HG02938 (cell line): ENCODE measurements around the gene SLC30A4.
"Not testable (repeated sequence)": the region's sequence is repeated elsewhere in the genome, so short reads cannot be mapped to it uniquely, and the experiment has no call there.

Experiments used
- ATAC-seq: cut with Tn5 transposase; IDR thresholded peaks from one replicate; pipeline ENCODE4 v1.9.1; 2021; ENCODE audit warnings: mild to moderate bottlenecking, moderate library complexity; ENCODE audit not compliant: unreplicated experiment

Gene SLC30A4

GRCh38 chr15:45510758-45511280, 11.7 kb downstream of the SLC30A4 start:
- no peak for ATAC-seq

DNA sequence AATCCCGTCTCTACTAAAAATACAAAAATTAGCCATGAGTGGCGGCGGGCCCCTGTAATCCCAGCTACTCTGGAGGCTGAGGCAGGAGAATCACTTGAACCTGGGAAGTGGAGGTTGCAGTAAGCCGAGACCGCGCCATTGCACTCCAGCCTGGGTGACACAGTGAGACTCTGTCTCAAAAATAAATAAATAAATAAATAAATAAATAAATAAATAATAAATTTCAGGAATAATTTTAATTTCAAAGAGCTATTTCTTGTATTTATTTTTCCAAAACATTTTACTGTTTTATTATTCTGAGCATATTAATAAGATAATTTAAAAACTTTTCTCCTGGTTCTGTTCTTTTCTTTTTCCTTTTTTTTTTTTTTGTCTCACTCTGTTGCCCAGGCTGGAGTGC, 15.4 kb downstream of the SLC30A4 start:
- not testable (repeated sequence) for ATAC-seq

DNA sequence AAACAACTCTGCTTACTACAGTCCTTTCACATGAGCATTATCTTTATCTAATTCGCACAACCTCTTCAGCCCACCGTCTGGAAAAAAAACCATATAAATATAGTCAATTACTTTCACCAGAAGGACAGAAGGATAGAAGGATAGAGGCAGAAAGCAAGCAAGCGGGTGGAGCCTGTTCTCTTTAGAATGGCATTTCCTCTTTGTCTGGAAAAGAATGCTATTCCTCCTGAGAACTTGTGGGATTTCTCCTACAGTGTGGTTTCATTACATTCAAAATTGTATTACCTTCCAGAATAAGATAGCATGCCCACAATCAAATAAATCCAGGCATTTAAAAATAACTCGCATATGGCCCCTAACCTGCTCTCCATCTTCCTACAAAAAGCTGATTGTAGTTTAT, 23.1 kb downstream of the SLC30A4 start:
- ATAC-seq, result no peak

- ATAC-seq, result no peak
Measured at GRCh38 chr15:45498701-45499100, 23.9 kb downstream of the SLC30A4 start.

GRCh38 chr15:45497261-45497660, 25.3 kb downstream of the SLC30A4 start:
- no peak for ATAC-seq

GRCh38 chr15:45496658-45497057, 25.9 kb downstream of the SLC30A4 start:
- ATAC-seq, result no peak

GRCh38 chr15:45495588-45495987, 27.0 kb downstream of the SLC30A4 start:
- no peak for ATAC-seq

GRCh38 chr15:45489690-45490238, 32.8 kb downstream of the SLC30A4 start:
- no peak for ATAC-seq

DNA sequence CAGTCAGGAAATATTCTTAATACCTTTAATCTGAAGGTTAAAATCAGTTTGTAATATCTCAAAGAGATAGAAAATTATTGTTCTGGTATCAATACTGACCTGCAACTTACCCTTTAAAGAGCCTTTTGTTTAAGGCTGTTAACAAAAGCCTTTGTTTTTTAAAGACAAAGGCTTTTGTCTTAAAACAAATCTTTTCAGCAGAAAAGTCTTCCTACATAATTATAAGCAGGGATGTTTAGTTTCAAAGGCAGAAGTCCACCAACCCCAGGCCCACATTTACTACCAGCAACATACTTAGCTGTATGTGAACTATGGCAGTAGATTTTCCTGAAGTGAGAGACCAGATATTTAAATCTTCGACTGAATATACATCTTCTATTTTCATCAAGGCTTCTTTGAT, 36.2 kb downstream of the SLC30A4 start:
- no peak for ATAC-seq

DNA sequence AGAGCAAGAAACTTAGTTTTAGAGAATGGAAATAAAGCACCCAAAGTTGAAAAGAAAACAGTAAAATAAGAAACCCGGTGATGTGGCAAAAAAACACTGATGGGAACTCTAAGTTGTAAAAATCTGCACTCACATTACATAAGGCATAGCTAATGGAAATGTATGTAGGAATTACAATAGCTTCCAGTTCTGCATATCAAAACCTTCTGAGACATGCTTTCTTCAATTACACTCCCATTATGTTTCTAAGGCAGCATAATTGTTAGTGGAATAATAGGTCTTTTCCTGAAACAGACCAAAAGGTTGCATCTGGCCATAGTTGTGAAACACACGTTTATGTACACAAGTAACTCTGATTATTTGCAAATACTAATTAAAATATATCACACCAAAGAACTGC, 41.4 kb downstream of the SLC30A4 start:
- ATAC-seq, result no peak

- no peak for ATAC-seq
Measured at GRCh38 chr15:45476410-45476809, 46.1 kb downstream of the SLC30A4 start.

DNA sequence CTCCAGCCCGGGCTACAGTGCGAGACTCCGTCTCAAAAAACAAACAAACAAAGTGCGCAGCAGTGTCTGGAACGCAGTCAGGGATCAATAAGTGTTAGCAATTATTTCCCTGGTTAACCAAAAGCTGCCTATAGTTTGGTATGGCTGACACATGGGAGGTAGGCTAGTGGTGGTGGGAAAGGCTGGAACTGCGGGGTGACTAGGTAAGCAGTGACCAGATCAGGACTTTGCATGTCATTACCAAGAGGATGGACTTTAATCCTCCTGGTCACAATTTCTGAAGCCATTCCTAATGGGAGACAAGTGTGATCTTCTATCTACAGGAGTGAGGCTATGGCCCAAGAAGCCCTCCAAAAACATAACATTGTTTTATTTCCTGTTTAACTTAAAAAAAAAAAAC, 47.8 kb downstream of the SLC30A4 start:
- no peak for ATAC-seq

- no peak for ATAC-seq
Measured at GRCh38 chr15:45473068-45473467, 49.5 kb downstream of the SLC30A4 start.

GRCh38 chr15:45471151-45471550, 51.4 kb downstream of the SLC30A4 start:
- ATAC-seq, result no peak

DNA sequence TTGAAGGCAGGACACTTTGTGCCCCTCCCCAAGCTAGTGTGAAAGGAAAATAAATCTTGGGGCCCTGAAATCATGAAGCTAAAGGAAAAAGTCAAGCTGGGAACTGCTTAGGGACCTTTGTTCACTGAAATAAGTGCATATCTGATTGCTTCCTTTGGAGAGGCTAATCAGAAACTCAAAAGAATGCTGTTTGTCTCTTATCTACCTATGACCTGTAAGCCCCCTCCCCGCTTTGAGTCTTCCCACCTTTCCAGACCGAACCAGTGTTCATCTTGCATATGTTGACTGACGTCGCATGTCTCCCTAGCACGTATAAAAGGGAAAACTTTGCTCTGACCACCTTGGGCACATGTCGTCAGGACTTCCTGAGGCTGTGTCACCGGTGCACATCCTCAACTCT, 53.1 kb downstream of the SLC30A4 start:
- no peak for ATAC-seq

GRCh38 chr15:45469027-45469426, 53.5 kb downstream of the SLC30A4 start:
- ATAC-seq, result no peak

- ATAC-seq, result no peak
Measured at GRCh38 chr15:45468294-45468693, 54.3 kb downstream of the SLC30A4 start.

GRCh38 chr15:45458746-45459403, 63.7 kb downstream of the SLC30A4 start:
- ATAC-seq, result no peak

DNA sequence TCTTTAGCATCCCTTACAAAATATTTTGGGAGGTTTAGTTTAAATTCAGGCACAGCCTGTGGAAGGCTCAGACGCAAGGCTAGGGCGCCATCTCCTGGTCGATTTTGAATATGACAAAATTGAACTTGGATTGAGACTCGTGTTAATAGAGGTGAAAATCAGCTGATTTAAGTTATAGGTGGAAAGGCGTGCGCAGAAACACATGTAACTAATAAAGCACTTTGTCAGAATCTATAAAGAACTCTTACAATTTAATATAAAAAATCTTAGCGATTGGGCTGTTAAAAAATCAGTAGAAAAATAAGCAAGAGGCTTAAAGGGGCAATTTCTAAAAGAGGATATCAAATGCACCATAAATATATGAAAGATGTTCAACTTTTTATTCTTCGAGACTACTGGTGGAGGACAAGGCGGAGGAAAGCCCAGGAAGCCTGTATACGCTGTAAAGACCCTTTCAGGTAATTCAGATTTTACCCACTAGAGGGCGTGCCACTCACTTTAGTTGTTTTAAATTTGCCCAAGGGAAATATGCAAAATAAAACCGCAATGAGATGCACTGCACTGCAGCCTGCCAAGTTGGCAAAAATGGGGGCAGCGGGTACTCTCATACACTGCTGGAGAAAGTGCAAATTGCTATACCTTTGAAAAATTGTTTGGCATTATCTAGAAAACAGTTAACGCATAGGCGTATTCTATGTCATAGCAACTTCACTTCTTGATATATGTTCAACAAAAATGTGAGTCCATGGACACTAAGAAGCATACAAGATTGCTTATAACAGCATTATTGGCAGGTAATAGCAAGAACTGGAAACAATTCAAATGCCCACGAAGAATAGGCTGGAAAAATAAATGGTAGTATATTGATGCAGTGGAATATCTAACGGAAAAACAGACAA, 64.7 kb downstream of the SLC30A4 start:
- peak; percentile 61 for ATAC-seq

GRCh38 chr15:45457220-45457619, 65.3 kb downstream of the SLC30A4 start:
- ATAC-seq, result no peak

DNA sequence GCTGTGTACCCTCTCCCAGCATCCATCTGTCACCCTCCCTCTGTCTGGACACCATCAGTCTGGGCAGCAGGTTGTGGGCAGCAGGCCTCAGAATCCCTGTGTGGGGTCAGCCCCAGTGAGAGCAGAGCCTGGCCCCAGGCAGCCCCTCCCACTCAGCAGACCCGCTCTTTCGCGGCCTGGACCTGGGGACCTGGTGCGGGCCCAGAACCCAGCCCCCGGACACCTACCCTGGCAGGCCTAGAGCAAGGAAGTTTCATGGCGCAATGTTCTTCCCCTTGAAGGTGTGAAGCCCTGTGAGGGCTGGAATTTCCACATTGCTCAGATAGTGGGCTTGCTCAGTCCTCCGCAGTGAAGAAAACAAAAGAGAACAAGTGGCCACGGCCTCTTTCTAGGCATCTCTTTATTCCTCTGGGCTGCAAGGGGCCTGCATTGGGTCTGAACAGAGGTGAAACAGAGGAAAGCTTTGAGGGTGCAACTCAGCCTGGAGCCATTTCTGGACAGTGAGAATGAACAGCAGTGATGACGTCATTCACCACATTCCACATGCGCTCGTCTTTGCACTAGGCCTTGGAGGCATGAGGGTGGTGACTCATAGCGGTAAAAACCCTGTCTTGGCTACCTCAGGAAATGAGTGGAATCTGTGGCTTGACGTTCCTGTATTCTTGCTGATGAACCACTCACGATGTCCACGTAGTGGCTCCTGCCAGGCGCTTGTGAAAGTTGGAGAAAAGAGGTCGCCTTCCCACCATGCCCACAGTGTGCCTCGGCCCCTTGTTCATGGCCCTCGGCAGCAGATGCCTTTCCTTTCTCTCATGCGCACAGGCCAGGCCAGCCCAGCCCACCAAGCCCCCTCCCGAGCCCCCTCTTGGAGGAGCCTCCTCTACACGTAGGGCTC, 66.1 kb downstream of the SLC30A4 start:
- ATAC-seq, result no peak
